Large intestine (tissue), 3 donors: ENCODE data around the gene PLK5. TPM values are rescaled to one million over a fixed set of nuclear protein-coding genes. Genes with fewer than 3 reads are reported as not detected.

Experiments
- DNase-seq, 2 donors: peaks; one replicate each; pipeline versions ENCODE4 v3.0.0 to v3.0.0-alpha.2; 2013
- H3K27ac ChIP-seq: one replicate; pipeline ENCODE4 v1.5.1; 2013; ENCODE audit warnings: low read length
- H3K27me3 ChIP-seq: 2 replicates; pipeline ENCODE4 v1.6.1; 2013; ENCODE audit warnings: low read length; ENCODE audit not compliant: control insufficient read depth, insufficient read depth
- H3K36me3 ChIP-seq: 2 replicates; pipeline ENCODE4 v1.6.1; 2013; ENCODE audit warnings: low read length; ENCODE audit not compliant: control insufficient read depth, insufficient read depth
- H3K4me1 ChIP-seq: one replicate; pipeline ENCODE4 v1.6.1; 2013; ENCODE audit warnings: low read length; ENCODE audit not compliant: control insufficient read depth, insufficient read depth
- H3K4me3 ChIP-seq: one replicate; pipeline ENCODE4 v1.5.1; 2013; ENCODE audit warnings: low read length
- H3K9me3 ChIP-seq: one replicate; pipeline ENCODE4 v1.6.1; 2013; ENCODE audit warnings: mild to moderate bottlenecking, low read depth, low read length, moderate library complexity; ENCODE audit not compliant: control insufficient read depth
- WGBS: methylation state at CpG from one replicate; pipeline ENCODE4 v1.1.5; 2013; ENCODE audit warnings: low lambda C conversion rate; ENCODE audit not compliant: insufficient coverage; 5-methylcytosine and 5-hydroxymethylcytosine counted together
- polyA plus RNA-seq: library from polyadenylated mRNA; unstranded; fragments of 120-200 nt; gene quantifications from one replicate; pipeline ENCODE4 v1.2.1, GENCODE V29; 2013

PLK5 gene
- polyA plus RNA-seq, 1 donor: 0.09 TPM

GRCh38 chr19:1571358-1571757 lies 47.5 kb downstream of the PLK5 start:
- Histone ChIP-seq H3K27ac (no peak overlapping the region), H3K4me3 (no peak overlapping the region), H3K9me3 (peaks cover 9% of the 10 kb centered on the region), H3K36me3 (peaks cover 2% of the 10 kb centered on the region), H3K27me3 (no peaks in the 10 kb centered on the region), H3K4me1 (peaks cover 12% of the 10 kb centered on the region)
- no CpG with 5 or more reads among the region's 12 CpGs for WGBS
- DNase-seq: no peak

GRCh38 chr19:1572795-1573194 lies 48.9 kb downstream of the PLK5 start:
- H3K36me3 ChIP-seq: peaks cover 15% of the 10 kb centered on the region
- peaks cover 12% of the 10 kb centered on the region for H3K4me1 ChIP-seq
- no peak overlapping the region for H3K27ac ChIP-seq
- no peak for DNase-seq
- 60% methylated on average over 1 of the region's 9 CpGs for WGBS
- no peaks in the 10 kb centered on the region for H3K27me3 ChIP-seq
- H3K4me3 ChIP-seq: no peak overlapping the region
- peaks cover 9% of the 10 kb centered on the region for H3K9me3 ChIP-seq

GRCh38 chr19:1574354-1575136 lies 50.7 kb downstream of the PLK5 start:
- no peak for DNase-seq
- Histone ChIP-seq H3K27me3 (no peaks in the 10 kb centered on the region), H3K4me1 (peaks cover 5% of the 10 kb centered on the region), H3K9me3 (peaks cover 11% of the 10 kb centered on the region), H3K4me3 (no peak overlapping the region), H3K27ac (no peak overlapping the region), H3K36me3 (peaks cover 29% of the 10 kb centered on the region)
- WGBS: no CpG with 5 or more reads among the region's 34 CpGs

GRCh38 chr19:1575323-1576241 lies 51.7 kb downstream of the PLK5 start:
- Histone ChIP-seq H3K4me1 (peaks cover 5% of the 10 kb centered on the region), H3K36me3 (peaks cover 36% of the 10 kb centered on the region), H3K27me3 (no peaks in the 10 kb centered on the region), H3K9me3 (peaks cover 11% of the 10 kb centered on the region), H3K27ac (no peak overlapping the region), H3K4me3 (no peak overlapping the region)
- no peak for DNase-seq
- WGBS: 92% methylated on average over 4 of the region's 22 CpGs

- Histone ChIP-seq H3K9me3 (peaks cover 11% of the 10 kb centered on the region), H3K4me3 (no peak overlapping the region), H3K27ac (no peak overlapping the region), H3K4me1 (peaks cover 5% of the 10 kb centered on the region), H3K36me3 (peaks cover 44% of the 10 kb centered on the region), H3K27me3 (no peaks in the 10 kb centered on the region)
- no CpG with 5 or more reads among the region's 30 CpGs for WGBS
- DNase-seq: no peak
Measured at GRCh38 chr19:1576242-1577089, 52.6 kb downstream of the PLK5 start.

GRCh38 chr19:1577090-1577928 lies 53.4 kb downstream of the PLK5 start:
- Histone ChIP-seq H3K4me1 (peaks cover 5% of the 10 kb centered on the region), H3K4me3 (no peak overlapping the region), H3K36me3 (peaks cover 51% of the 10 kb centered on the region), H3K27me3 (no peaks in the 10 kb centered on the region), H3K9me3 (peaks cover 11% of the 10 kb centered on the region), H3K27ac (no peak overlapping the region)
- no peak for DNase-seq
- no CpG with 5 or more reads among the region's 41 CpGs for WGBS

GRCh38 chr19:1577929-1578618 lies 54.2 kb downstream of the PLK5 start:
- Histone ChIP-seq H3K27me3 (no peaks in the 10 kb centered on the region), H3K27ac (no peak overlapping the region), H3K4me1 (peaks cover 5% of the 10 kb centered on the region), H3K36me3 (peaks cover 56% of the 10 kb centered on the region), H3K4me3 (no peak overlapping the region), H3K9me3 (peaks cover 11% of the 10 kb centered on the region)
- no peak for DNase-seq
- WGBS: 90% methylated on average over 2 of the region's 49 CpGs

- peaks cover 11% of the 10 kb centered on the region for H3K9me3 ChIP-seq
- no peak overlapping the region for H3K27ac ChIP-seq
- no CpG with 5 or more reads among the region's 20 CpGs for WGBS
- no peak overlapping the region for H3K4me3 ChIP-seq
- H3K4me1 ChIP-seq: no peaks in the 10 kb centered on the region
- no peak for DNase-seq
- H3K36me3 ChIP-seq: peaks cover 64% of the 10 kb centered on the region
- H3K27me3 ChIP-seq: no peaks in the 10 kb centered on the region
Measured at GRCh38 chr19:1579222-1579621, 55.3 kb downstream of the PLK5 start.

GRCh38 chr19:1580382-1580781 lies 56.5 kb downstream of the PLK5 start:
- no CpG with 5 or more reads among the region's 20 CpGs for WGBS
- H3K27ac ChIP-seq: no peak overlapping the region
- no peaks in the 10 kb centered on the region for H3K27me3 ChIP-seq
- no peaks in the 10 kb centered on the region for H3K4me1 ChIP-seq
- peaks cover 11% of the 10 kb centered on the region for H3K9me3 ChIP-seq
- no peak overlapping the region for H3K4me3 ChIP-seq
- peaks cover 70% of the 10 kb centered on the region for H3K36me3 ChIP-seq
- DNase-seq: no peak
